H1 (cell line): ENCODE data around the gene NFASC. TPM values are rescaled to one million over a fixed set of nuclear protein-coding genes. Genes with fewer than 3 reads are reported as not detected.

Source experiments
- CTCF ChIA-PET: fragments of 300-600 bp; sonication (Branson Sonifier 250); formaldehyde crosslinking; loops from one replicate; lab custom pipeline; 2021; ENCODE audit not compliant: partially characterized antibody; lab: Charles Lee
- POLR2A ChIA-PET: fragments of 300-600 bp; sonication (Branson Sonifier 250); formaldehyde crosslinking; loops from one replicate; lab custom pipeline; 2021; ENCODE audit warnings: inconsistent platforms; ENCODE audit not compliant: partially characterized antibody; lab: Charles Lee
- DNase-seq, 2 experiments: peaks; one replicate each; pipeline versions ENCODE4 v3.0.0 to v3.0.0-alpha.2; 2010 to 2022; ENCODE audit warnings: low spot score in 2 of 2, low read depth in 1 of 2, mixed read lengths in 1 of 2
- FAIRE-seq: peaks from 2 replicates; lab custom pipeline; 2011; peaks lifted over from hg19 to GRCh38; lab: Jason Lieb, UNC
- H2AFZ ChIP-seq: 2 replicates; pipeline ENCODE4 v1.8.1; 2012; ENCODE audit warnings: low read length, inconsistent platforms
- H2AK5ac ChIP-seq: 2 replicates; pipeline ENCODE4 v1.6.1; 2013; ENCODE audit warnings: low read depth, low read length
- H2BK120ac ChIP-seq: replicated peaks from 2 replicates; pipeline ENCODE3; 2013; ENCODE audit warnings: low read depth, low read length, inconsistent platforms
- H2BK12ac ChIP-seq: 2 replicates; pipeline ENCODE4 v1.6.1; 2013; ENCODE audit warnings: low read depth, low read length
- H2BK15ac ChIP-seq: 2 replicates; pipeline ENCODE4 v1.6.1; 2013; ENCODE audit warnings: low read length
- H2BK20ac ChIP-seq: 2 replicates; pipeline ENCODE4 v1.6.1; 2013; ENCODE audit warnings: low read length
- H2BK5ac ChIP-seq: 2 replicates; pipeline ENCODE4 v1.6.1; 2013; ENCODE audit warnings: low read depth, low read length
- H3K14ac ChIP-seq: 2 replicates; pipeline ENCODE4 v1.6.1; 2013; ENCODE audit warnings: inconsistent platforms; ENCODE audit not compliant: insufficient read length
- H3K18ac ChIP-seq: 2 replicates; pipeline ENCODE4 v1.6.1; 2013; ENCODE audit warnings: low read length; ENCODE audit errors: extremely low read depth
- H3K23ac ChIP-seq: 2 replicates; pipeline ENCODE4 v1.6.1; 2013; ENCODE audit warnings: inconsistent platforms; ENCODE audit not compliant: insufficient read length
- H3K23me2 ChIP-seq: 2 replicates; pipeline ENCODE4 v1.6.1; 2013; ENCODE audit warnings: low read depth, low read length
- H3K27ac ChIP-seq: 2 replicates; pipeline ENCODE4 v1.6.1; 2011; ENCODE audit warnings: low read depth, low read length, inconsistent platforms
- H3K27me3 ChIP-seq, 4 experiments: replicated peaks in 1 of 4; 1 replicate in 1 of 4; 2 replicates in 3 of 4; pipeline versions ENCODE4 v1.6.1 to v1.8.1; 2011 to 2013; ENCODE audit warnings: low read length in 3 of 4, mild to moderate bottlenecking in 3 of 4, inconsistent platforms in 2 of 4, mixed read lengths in 2 of 4, moderate library complexity in 1 of 4; ENCODE audit not compliant: control insufficient read depth in 3 of 4, insufficient read depth in 3 of 4; ENCODE audit errors: extremely low read depth in 1 of 4
- H3K36me3 ChIP-seq, 4 experiments: 2 replicates each; pipeline versions ENCODE4 v1.6.1 to v1.8.1; 2011 to 2013; ENCODE audit warnings: mild to moderate bottlenecking in 4 of 4, low read length in 3 of 4, moderate library complexity in 2 of 4, control low read depth in 1 of 4, inconsistent platforms in 1 of 4; ENCODE audit not compliant: insufficient read depth in 4 of 4, control insufficient read depth in 2 of 4
- H3K4ac ChIP-seq: replicated peaks from 2 replicates; pipeline ENCODE3; 2013; ENCODE audit warnings: low read length, low read depth, mixed read lengths, inconsistent platforms; ENCODE audit not compliant: insufficient read length
- H3K4me1 ChIP-seq, 4 experiments: replicated peaks in 1 of 4; 1 replicate in 1 of 4; 2 replicates in 3 of 4; pipeline versions ENCODE4 v1.6.1 to v1.8.1; 2011 to 2013; ENCODE audit warnings: low read length in 3 of 4, inconsistent platforms in 2 of 4, mixed read lengths in 1 of 4; ENCODE audit not compliant: insufficient read depth in 4 of 4, control insufficient read depth in 3 of 4
- H3K4me2 ChIP-seq, 2 experiments: 2 replicates each; pipeline versions ENCODE4 v1.6.1 to v1.8.1; 2011 to 2013; ENCODE audit warnings: low read depth in 2 of 2, low read length in 2 of 2, control low read depth in 1 of 2, inconsistent platforms in 1 of 2, mild to moderate bottlenecking in 1 of 2; ENCODE audit not compliant: insufficient read depth in 1 of 2
- H3K4me3 ChIP-seq, 4 experiments: fragments of 200-600, 300-600 bp in 1 of 4; sonication (generic), shearing (Covaris generic), sonication (Bioruptor Twin) in 1 of 4; 2 replicates each; pipeline versions ENCODE4 v1.5.1 to v1.8.1; 2011 to 2016; ENCODE audit warnings: low read length in 4 of 4, low read depth in 3 of 4, control low read depth in 2 of 4, inconsistent platforms in 2 of 4, mild to moderate bottlenecking in 2 of 4, mixed read lengths in 1 of 4, moderate library complexity in 1 of 4; ENCODE audit not compliant: insufficient read depth in 2 of 4; ENCODE audit errors: extremely low read depth in 1 of 4
- H3K56ac ChIP-seq: replicated peaks from 2 replicates; pipeline ENCODE3; 2013; ENCODE audit warnings: low read depth, mild to moderate bottlenecking, mixed read lengths, low read length, inconsistent platforms; ENCODE audit not compliant: insufficient read length
- H3K79me1 ChIP-seq: 2 replicates; pipeline ENCODE4 v1.6.1; 2013; ENCODE audit warnings: low read depth, low read length, control low read depth
- H3K79me2 ChIP-seq, 2 experiments: 2 replicates each; pipeline versions ENCODE4 v1.6.1 to v1.8.1; 2012 to 2013; ENCODE audit warnings: low read length in 2 of 2, mild to moderate bottlenecking in 2 of 2, inconsistent platforms in 1 of 2; ENCODE audit not compliant: insufficient read depth in 2 of 2, control insufficient read depth in 1 of 2
- H3K9ac ChIP-seq, 4 experiments: replicated peaks in 1 of 4; 1 replicate in 1 of 4; 2 replicates in 3 of 4; pipeline versions ENCODE4 v1.6.1 to v1.8.1; 2011 to 2013; ENCODE audit warnings: low read depth in 3 of 4, low read length in 3 of 4, control low read depth in 2 of 4, mild to moderate bottlenecking in 2 of 4, moderate library complexity in 2 of 4, inconsistent platforms in 1 of 4; ENCODE audit errors: extremely low read depth in 1 of 4
- H3K9me3 ChIP-seq, 2 experiments: 2 replicates each; pipeline versions ENCODE4 v1.6.1 to v1.8.1; 2012 to 2013; ENCODE audit warnings: mild to moderate bottlenecking in 2 of 2, moderate library complexity in 2 of 2, control low read depth in 1 of 2, inconsistent platforms in 1 of 2, low read depth in 1 of 2, low read length in 1 of 2, mixed read lengths in 1 of 2; ENCODE audit not compliant: insufficient read depth in 2 of 2
- H4K20me1 ChIP-seq, 2 experiments: replicated peaks in 1 of 2; 2 replicates each; pipeline versions ENCODE3 to v1.8.1; 2011 to 2013; ENCODE audit warnings: inconsistent platforms in 2 of 2, low read length in 2 of 2, mild to moderate bottlenecking in 1 of 2; ENCODE audit not compliant: insufficient read depth in 2 of 2, control insufficient read depth in 1 of 2
- H4K5ac ChIP-seq: 2 replicates; pipeline ENCODE4 v1.6.1; 2013; ENCODE audit warnings: low read length, low read depth, mixed read lengths, inconsistent platforms; ENCODE audit not compliant: insufficient read length
- H4K8ac ChIP-seq: 2 replicates; pipeline ENCODE4 v1.8.0; 2013; ENCODE audit warnings: mild to moderate bottlenecking, moderate library complexity, low read length, inconsistent platforms; ENCODE audit not compliant: insufficient read depth; ENCODE audit errors: extremely low read depth
- H4K91ac ChIP-seq: replicated peaks from 2 replicates; pipeline ENCODE3; 2013; ENCODE audit warnings: low read length, mixed read lengths, inconsistent platforms; ENCODE audit not compliant: insufficient read length
- ATF2 ChIP-seq: IDR thresholded peaks from 2 replicates; pipeline ENCODE4 v1.6.1; 2012; ENCODE audit warnings: low read length, inconsistent platforms
- BACH1 ChIP-seq: IDR thresholded peaks from 2 replicates; pipeline ENCODE4 v1.6.1; 2012; ENCODE audit warnings: low read length, improper control_type of control experiment
- CEBPB ChIP-seq: IDR thresholded peaks from 2 replicates; pipeline ENCODE4 v1.6.1; 2012; ENCODE audit warnings: low read depth, low read length
- CHD2 ChIP-seq: IDR thresholded peaks from 2 replicates; pipeline ENCODE4 v1.6.1; 2012; ENCODE audit warnings: low read length, improper control_type of control experiment
- CTCF ChIP-seq, 3 experiments: IDR thresholded peaks; 1 replicate in 2 of 3; 2 replicates in 1 of 3; pipeline versions ENCODE4 v1.5.1 to v1.6.1; 2011; ENCODE audit warnings: low read length in 3 of 3, mild to moderate bottlenecking in 3 of 3, inconsistent platforms in 2 of 3, low read depth in 1 of 3, moderate library complexity in 1 of 3; ENCODE audit not compliant: insufficient read depth in 1 of 3; ENCODE audit errors: control extremely low read depth in 1 of 3
- EP300 ChIP-seq, 2 experiments: IDR thresholded peaks; 1 replicate in 1 of 2; 2 replicates in 1 of 2; pipeline ENCODE4 v1.6.1; 2011 to 2012; ENCODE audit warnings: low read depth in 2 of 2, low read length in 2 of 2, mild to moderate bottlenecking in 2 of 2, borderline replicate concordance in 1 of 2, inconsistent platforms in 1 of 2, moderate library complexity in 1 of 2
- SIX5 ChIP-seq: IDR thresholded peaks from 2 replicates; pipeline ENCODE4 v1.6.1; 2011; ENCODE audit warnings: mild to moderate bottlenecking, low read depth, low read length
- SP1 ChIP-seq: IDR thresholded peaks from 2 replicates; pipeline ENCODE4 v1.6.1; 2011; ENCODE audit warnings: low read depth, low read length
- TBP ChIP-seq: IDR thresholded peaks from 2 replicates; pipeline ENCODE4 v1.6.1; 2011; ENCODE audit warnings: low read depth, low read length, improper control_type of control experiment
- TCF12 ChIP-seq: IDR thresholded peaks from 2 replicates; pipeline ENCODE4 v1.6.1; 2011; ENCODE audit warnings: low read depth, mild to moderate bottlenecking, low read length
- YY1 ChIP-seq: IDR thresholded peaks from 2 replicates; pipeline ENCODE4 v1.6.1; 2011; ENCODE audit warnings: low read depth, mild to moderate bottlenecking, low read length
- WGBS, 2 experiments: shearing (Covaris generic) in 1 of 2; methylation state at CpG; one replicate each; pipeline versions ENCODE4 v1.1.6 to v1.1.7; 2013 to 2015; ENCODE audit warnings: low lambda C conversion rate in 2 of 2, mixed read lengths in 2 of 2, inconsistent platforms in 1 of 2, low coverage in 1 of 2, missing lambda C conversion rate in 1 of 2; ENCODE audit not compliant: insufficient replicate concordance in 2 of 2, insufficient coverage in 1 of 2, insufficient read length in 1 of 2; ENCODE audit errors: extremely low coverage in 1 of 2, missing lambda C conversion rate in 1 of 2; 5-methylcytosine and 5-hydroxymethylcytosine counted together
- polyA plus RNA-seq, 7 experiments: library from polyadenylated mRNA; depleted of rRNA in 3 of 7; stranded (reverse) in 5 of 7; unstranded in 2 of 7; fragments of >200 nt in 5 of 7; fragments of 200-250 nt in 2 of 7; gene quantifications; 1 replicate in 5 of 7; 2 replicates in 1 of 7; 4 replicates in 1 of 7; pipeline versions ENCODE4 v1.2.1 to v1.2.3, GENCODE V29; 2011 to 2013; ENCODE audit warnings: missing spikeins in 2 of 7, mixed read lengths in 2 of 7
- total RNA-seq: library from RNA; stranded (reverse); fragmentation: NEBNext Ultra II Directional; extraction: Animal tissue kit (Norgen Biotek cat#: 25700); gene quantifications from 2 replicates; pipeline ENCODE4 v1.2.1, GENCODE V29; 2021

The NFASC gene
- total and polyA plus RNA-seq, 2 of the 8 experiments (the other 6 are each of a cell fraction or from before 2014, with no cell fraction given) = 5.0 to 15.2 TPM

- no peak overlapping the region for H3K56ac ChIP-seq
- H2AFZ ChIP-seq = no peak overlapping the region
- H4K5ac ChIP-seq = no peak overlapping the region
- H2BK5ac ChIP-seq = no peak overlapping the region
- no peak overlapping the region for H2BK15ac ChIP-seq
- H3K4ac ChIP-seq = no peak overlapping the region
- no peak overlapping the region for H2BK120ac ChIP-seq
- no peak overlapping the region for H4K8ac ChIP-seq
- no peak overlapping the region for H4K91ac ChIP-seq
- WGBS, 2 experiments = 81% methylated on average over 2 of the region's 2 CpGs; no CpG with 5 or more reads in 1 of the 2 experiments
- no peak overlapping the region for H2BK20ac ChIP-seq
- peaks cover 2% of the 10 kb centered on the region; the same call in 1 of the 2 replicates for H3K79me1 ChIP-seq
- DNase-seq (no peak), FAIRE-seq (no peak)
- no peak overlapping the region for H3K9ac ChIP-seq
- CTCF ChIA-PET = interaction anchor here (0.6 to 6.4 kb wide), 14 partner anchors 9 to 207 kb away, joined by 3 to 27 read pairs (median 4); no protein-coding TSS in a partner anchor
- no peak overlapping the region for H3K14ac ChIP-seq
- no peak overlapping the region for H3K4me2 ChIP-seq
- no peaks in the 10 kb centered on the region for H3K36me3 ChIP-seq
- H3K4me1 ChIP-seq = peaks cover 2 to 5% (median 3%) of the 10 kb centered on the region in 4 experiments; a peak in 5 of 7 replicates
- no peak overlapping the region for H3K18ac ChIP-seq
- H2AK5ac ChIP-seq = no peak overlapping the region
- H3K79me2 ChIP-seq = no peaks in the 10 kb centered on the region
- no peak overlapping the region for H2BK12ac ChIP-seq
- no peak overlapping the region for H3K23ac ChIP-seq
- H4K20me1 ChIP-seq = no peaks in the 10 kb centered on the region
- no peak overlapping the region for H3K27ac ChIP-seq
- no peaks in the 10 kb centered on the region for H3K23me2 ChIP-seq
- POLR2A ChIA-PET = interaction anchor here (1.4 kb wide), 1 partner anchor 30 kb away, joined by 4 read pairs; no protein-coding TSS in a partner anchor
- no peaks in the 10 kb centered on the region for H3K27me3 ChIP-seq
- H3K9me3 ChIP-seq = no peaks in the 10 kb centered on the region
- no peak overlapping the region for H3K4me3 ChIP-seq
- TF ChIP-seq BACH1 (no peak), TCF12 (no peak), CHD2 (no peak), CTCF (IDR thresholded peaks at IDR 0.05; ENCODE audit: control extremely low read depth in 1 of 3, insufficient read depth in 1 of 3, low read depth in 1 of 3, low read length in 3 of 3) (no peak), ATF2 (no peak), EP300 (IDR thresholded peaks at IDR 0.05; ENCODE audit: borderline replicate concordance in 1 of 2, low read depth in 2 of 2, low read length in 2 of 2) (no peak), SP1 (no peak), YY1 (no peak), TBP (no peak), CEBPB (no peak), SIX5 (no peak)
Measured at GRCh38 chr1:204854286-204854685, 16.4 kb upstream of the NFASC start.
